HTR-8/SVneo (cell line): ENCODE data around the gene GNAQ.
"Not testable (repeated sequence)": the region's sequence is repeated elsewhere in the genome, so short reads cannot be mapped to it uniquely, and the experiment has no call there.

ENCODE experiments used
- DNase-seq: peaks from one replicate; pipeline ENCODE4 v3.0.0; 2011; ENCODE audit warnings: low spot score, mixed read lengths; ENCODE audit not compliant: insufficient read length
- FAIRE-seq: peaks from 2 replicates; lab custom pipeline; 2011; peaks lifted over from hg19 to GRCh38; lab: Jason Lieb, UNC

GNAQ gene

GRCh38 chr9:77687737-77688136 is 343.9 kb downstream of the GNAQ start:
- not testable (repeated sequence) for FAIRE-seq

GRCh38 chr9:77680581-77680980 is 351.0 kb downstream of the GNAQ start:
- FAIRE-seq: no peak
- no peak for DNase-seq

More at GRCh38 chr9:77687737-77688136, 343.9 kb downstream of the GNAQ start:
- not testable (repeated sequence) for DNase-seq

GRCh38 chr9:77679661-77680368 is 351.8 kb downstream of the GNAQ start:
- no peak for FAIRE-seq

GRCh38 chr9:77679088-77679487 is 352.5 kb downstream of the GNAQ start:
- DNase-seq (no peak), FAIRE-seq (no peak)

More at GRCh38 chr9:77679661-77680368, 351.8 kb downstream of the GNAQ start:
- no peak for DNase-seq

GRCh38 chr9:77677957-77678535 is 353.6 kb downstream of the GNAQ start:
- DNase-seq: no peak
- no peak for FAIRE-seq

GRCh38 chr9:77677397-77677796 is 354.2 kb downstream of the GNAQ start:
- DNase-seq (no peak), FAIRE-seq (no peak)

- no peak for DNase-seq
- FAIRE-seq: no peak
Measured at GRCh38 chr9:77673941-77674791, 357.4 kb downstream of the GNAQ start.

GRCh38 chr9:77672183-77672582 is 359.4 kb downstream of the GNAQ start:
- DNase-seq: no peak
- no peak for FAIRE-seq

GRCh38 chr9:77667151-77667550 is 364.5 kb downstream of the GNAQ start:
- FAIRE-seq (no peak), DNase-seq (no peak)
